HG03432 (cell line): Measurements from ENCODE around the gene SPECC1L.
A peak's percentile ranks its signal among the peaks of the same experiment; 100 is the strongest.

ENCODE experiments used
- ATAC-seq: cut with Tn5 transposase; IDR thresholded peaks from one replicate; pipeline ENCODE4 v1.9.1; 2021; ENCODE audit warnings: mild to moderate bottlenecking, moderate library complexity; ENCODE audit not compliant: unreplicated experiment

Gene SPECC1L

DNA sequence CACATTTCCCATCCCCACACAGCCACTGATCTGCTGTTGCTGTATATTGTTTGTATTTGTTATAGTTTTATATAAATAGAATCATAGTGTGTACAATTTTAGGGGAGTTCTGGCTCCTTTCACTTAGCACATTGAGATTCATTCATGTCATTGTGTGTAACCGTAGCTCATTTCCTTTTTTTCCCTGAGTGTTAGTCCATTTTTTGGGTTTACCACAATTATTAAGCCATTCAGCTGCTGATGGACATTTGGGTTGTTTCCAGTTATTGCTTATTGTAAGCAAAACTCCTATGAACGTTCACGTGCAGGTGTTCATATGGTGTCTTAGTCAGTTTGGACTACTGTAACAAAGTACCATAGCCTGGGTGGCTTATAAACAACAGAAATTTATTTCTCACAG is 123.2 kb downstream of the SPECC1L start:
- no peak for ATAC-seq

DNA sequence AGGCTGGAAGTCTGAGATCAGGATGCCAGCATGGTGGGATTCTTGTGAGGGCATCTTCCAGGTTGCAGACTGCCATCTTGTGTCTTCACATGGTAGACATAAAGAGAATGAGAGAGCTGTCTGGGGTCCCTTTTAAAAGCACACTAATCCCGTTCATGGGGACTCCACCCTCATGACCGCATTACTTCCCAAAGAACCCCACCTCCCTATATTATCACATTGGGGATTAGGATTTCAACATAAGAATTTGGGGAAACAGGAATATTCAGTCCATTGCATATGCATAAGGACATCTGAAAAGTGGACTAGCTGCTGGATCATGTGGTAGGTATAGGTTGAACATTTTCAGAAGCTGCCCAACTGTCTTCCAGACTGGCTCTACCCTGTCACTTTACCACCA is 123.6 kb downstream of the SPECC1L start:
- ATAC-seq: no peak

DNA sequence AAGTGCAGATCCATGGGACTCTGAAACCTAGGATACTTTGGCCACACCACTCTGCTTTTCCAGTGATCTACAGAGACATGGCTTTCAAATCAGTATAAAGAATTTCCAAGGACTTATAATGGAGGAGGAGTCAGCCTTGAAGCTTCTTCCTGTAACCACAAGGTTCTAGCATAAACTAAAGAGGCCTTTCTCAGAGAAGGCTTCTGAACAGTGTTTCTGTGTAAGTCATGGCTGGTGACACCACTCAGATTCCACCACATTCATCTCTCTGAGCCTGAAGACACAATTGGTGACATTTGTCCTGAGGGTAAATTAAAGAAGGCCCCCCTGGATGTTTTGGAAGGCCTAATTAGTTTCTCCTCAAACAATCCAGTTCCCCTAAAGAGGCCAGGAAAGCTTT is 127.8 kb downstream of the SPECC1L start:
- ATAC-seq: no peak

DNA sequence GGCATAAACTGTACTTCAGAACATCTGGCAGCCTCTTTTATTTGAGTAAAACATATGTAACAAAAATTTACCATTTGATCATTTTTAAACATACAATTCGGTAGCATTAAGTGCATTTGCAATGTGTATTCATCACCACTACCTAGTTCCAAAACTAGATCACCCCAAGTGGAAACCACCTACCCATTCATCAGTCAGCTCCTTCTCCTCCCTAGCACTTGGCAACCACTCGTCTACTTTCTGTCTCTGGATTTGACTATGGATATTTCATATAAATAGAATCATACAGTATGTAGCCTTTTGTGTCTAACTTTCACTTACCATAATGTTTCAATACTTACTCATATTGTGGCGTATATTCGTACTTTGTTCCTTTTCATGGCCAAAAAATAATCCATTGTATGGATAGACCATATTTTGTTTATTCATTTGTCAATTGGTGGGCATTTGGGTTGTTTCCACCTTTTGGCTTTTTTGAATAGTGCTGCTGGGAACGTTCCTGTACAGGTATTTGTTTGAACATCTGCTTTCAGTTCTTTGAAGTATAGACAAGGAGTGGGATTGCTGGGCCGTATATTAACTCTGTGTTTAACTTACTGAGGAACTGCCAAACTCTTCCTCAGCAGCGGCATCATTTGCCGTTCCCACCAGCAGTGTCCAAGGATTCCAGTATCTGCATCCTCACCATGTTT is 129.5 kb downstream of the SPECC1L start:
- peak; percentile 14 for ATAC-seq

DNA sequence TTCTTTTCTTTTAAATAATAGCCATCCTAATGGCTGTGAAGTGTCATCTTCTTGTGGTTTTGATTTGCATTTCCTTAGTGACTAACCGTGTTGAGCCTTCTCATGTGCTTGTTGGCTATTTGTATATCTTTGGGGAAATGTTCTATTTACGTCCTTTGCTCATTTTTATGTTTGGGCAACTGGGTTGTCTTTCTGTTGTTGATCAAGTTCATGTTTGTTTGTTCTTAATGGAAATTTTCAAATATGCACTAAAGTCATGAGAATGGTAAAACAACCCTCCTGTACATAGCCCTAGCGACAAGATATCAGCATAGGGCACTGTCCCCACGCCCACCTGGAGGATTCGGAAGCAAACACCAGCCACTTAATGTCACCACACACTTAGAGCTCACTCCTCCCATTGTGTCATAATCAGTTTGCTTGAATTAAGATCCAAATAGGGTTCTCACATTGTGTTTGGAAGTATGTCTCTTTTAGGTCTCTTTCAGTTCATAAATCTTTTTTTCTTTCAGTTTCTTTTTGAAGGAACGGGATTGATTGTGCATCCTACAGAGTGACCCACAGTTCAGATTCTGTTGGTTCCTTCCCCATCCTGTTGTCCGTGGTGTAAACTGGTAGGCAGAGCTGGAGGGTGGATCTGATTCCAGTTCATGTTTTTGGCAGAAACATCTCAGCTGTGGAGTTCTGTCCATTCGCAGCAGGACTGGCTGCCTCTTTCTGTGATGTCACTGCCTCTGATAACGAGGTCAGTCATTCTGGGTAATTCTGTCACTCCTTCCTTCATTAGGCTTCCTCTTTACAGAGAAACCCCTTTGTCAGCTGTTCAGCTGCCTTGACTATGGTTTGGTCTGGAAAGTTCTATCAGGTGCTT is 130.3 kb downstream of the SPECC1L start:
- peak; percentile 50 for ATAC-seq

DNA sequence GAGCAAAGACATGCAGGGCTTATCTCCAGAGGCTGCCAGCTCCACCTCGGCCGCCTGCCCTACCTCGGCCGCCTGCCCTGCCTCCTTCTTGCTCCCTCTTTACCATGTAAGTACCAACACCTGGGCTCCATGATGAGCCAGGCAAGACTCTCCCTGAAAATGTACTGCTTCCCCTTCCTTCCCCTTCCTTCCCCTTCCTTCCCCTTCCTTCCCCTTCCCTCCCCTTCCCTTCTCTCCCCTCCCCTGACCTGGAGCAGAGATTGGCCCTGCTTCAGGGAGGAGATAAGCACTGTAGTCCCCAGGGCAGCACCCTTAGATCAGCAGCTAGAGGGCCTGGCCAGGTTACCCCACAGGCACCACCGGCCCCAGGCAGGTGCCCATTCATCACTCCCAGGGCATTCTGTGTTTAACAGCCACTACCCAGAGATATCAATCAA is 131.3 kb downstream of the SPECC1L start:
- ATAC-seq: no peak

DNA sequence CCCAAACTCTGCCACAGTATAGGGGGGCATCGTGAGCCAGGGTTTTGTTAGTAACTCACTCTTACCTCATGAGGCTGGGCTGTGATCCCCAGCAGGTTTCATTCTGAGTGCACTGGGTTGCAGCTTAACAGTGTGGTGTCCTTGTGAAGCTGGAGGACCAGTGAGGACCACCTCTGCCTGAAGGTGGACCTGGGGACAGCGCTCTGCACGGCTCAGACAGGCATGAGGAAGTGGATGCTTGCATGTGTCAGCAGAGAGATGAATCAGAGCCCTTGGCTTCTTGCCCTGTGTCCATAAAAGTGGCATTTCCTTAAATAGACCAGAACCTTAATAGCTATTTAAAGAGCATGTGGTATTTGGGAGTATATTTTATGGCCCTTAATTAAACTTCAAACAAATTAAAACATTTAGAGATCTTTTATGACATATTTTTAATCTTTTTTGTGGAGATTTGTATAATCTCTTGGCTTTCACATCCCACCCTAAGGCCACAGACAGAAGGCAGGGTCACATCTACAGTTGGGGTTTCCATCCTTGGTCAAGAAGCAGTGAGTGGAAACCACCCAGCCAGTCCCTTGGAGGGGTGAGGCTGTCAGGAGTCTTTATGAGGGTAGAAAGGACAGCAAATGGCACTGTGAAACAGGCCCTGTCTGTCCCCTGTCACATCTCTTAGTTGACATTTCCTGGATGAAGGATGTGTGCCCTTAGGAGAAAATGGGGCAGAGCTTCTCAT is 132.0 kb downstream of the SPECC1L start:
- peak; percentile 37 for ATAC-seq

DNA sequence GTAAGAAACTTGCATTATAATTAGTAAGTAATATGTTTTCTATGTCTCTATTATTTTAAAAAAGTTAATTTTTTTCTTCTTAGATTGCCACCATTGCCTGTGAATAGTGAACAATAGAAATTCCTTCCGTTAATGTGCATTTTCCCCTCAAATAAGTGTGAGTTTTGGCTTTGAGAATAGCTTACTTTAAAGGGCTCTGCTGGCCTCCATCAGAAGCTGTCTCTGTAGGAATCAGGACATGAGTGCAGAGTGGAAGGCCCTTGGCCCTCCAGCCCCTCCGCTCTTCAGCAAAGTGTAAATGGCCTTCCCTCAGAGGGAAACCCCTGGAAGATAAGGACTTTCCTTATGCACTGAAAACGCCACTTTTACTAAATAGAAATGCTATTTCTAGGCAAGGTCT is 132.7 kb downstream of the SPECC1L start:
- ATAC-seq: no peak

DNA sequence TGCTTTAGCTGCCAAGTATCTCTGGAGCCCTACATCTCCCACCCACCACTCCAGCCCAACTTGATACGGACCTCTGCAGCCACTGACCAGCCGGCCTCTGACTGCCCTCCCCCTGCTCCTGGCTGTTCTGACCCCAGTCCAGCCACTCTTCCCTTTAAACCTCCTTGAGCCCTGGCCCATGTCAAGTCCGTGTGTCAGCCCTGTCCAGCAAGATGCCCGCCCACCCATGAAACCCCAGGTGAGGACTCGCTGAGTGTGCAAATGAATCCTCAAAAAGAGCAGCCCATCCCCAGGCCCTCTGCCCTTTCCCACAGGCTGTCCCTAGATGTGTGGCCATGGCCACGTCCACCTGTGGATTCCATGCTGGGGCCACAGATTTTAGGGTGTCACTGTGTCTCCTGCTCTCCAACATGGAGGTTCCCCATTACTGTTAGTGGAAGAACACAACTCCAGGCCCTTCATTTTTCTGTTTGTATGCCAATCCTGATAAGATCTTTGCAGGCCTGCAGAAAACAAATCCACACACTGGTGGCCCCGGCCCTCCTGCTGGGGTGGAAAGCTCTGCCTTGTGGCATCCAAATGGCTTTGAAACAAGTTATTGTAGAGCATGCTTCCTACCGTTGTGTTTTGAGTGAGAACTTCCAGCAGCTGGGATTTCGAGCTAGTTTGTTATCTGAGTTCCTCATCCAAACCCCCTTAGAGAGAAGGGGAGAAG is 134.1 kb downstream of the SPECC1L start:
- no peak for ATAC-seq

DNA sequence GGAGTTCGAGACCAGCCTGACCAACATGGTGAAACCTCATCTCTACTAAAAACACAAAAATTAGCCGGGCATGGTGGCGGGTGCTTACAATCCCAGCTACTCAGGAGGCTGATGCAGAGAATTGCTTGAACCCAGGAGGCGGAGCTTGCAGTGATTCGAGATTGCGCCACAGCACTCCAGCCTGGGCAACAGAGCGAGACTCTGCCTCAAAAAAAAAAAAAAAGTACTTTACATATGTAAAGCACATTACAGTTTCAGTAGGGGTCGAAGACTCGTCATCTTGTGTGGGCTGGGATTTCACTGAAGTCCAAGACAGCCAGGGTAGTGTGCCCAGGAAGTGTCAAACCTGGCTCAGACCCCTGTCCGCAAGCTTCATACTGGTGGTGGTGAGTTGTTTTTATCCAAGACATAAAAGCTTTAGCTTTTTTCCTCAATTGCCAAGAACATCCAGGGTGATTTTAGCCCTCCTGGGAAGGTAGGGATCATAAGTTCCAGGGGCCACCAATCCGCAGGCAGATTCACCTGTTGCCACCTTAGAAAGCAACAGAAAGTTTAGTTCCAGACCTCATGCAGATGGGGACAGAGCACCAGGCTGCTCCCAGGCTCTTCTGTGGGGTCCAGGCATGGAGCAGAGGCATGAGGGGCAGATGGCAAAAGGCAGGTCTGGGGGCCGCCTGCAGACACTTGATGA is 135.1 kb downstream of the SPECC1L start:
- ATAC-seq: no peak

DNA sequence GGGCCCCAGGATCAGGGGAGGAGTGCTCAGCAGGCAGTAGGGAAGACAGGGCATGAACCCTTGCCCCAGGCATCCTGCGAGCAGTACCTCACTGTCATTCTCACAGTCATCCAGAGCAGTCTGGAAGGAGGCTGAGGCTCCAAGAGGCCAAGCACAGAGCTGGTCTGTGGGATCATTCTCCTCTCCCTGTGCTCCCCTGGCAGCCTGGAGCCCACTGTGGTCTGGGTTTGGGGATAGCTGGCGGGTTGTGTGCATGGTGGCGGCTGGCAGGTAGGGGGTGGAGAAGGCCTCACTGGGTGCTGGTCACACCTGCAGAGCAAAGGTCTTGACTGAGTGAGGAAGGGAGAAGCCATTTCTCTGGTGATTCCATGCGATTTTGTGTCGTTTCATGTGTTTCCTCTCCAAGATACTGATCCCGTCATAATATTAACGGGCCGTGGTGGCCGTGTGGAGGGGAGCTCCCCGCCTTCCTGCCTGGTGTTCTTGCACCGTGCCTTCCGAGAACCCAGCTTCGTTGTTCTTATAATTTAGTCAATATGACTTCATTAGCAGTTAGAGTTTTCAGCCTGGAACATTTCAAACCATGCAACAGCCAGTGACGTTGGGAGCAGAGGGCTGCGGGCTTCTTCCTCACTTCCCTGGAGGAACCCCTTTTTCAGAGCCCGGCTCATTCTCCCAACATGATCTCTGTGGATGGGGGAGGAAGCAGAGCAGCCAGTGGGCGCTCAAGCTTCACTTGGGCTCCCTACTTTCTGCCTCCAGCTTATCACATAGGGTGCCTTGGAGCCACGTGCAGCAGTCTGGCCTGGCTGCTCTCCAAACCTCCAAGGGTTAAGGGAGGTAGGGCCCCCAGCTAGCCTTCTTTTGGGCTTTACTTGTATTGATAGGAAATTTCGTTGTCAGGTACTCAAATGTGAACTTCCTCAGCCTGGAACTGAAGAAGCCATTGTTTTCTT is 136.0 kb downstream of the SPECC1L start:
- ATAC-seq: no peak

DNA sequence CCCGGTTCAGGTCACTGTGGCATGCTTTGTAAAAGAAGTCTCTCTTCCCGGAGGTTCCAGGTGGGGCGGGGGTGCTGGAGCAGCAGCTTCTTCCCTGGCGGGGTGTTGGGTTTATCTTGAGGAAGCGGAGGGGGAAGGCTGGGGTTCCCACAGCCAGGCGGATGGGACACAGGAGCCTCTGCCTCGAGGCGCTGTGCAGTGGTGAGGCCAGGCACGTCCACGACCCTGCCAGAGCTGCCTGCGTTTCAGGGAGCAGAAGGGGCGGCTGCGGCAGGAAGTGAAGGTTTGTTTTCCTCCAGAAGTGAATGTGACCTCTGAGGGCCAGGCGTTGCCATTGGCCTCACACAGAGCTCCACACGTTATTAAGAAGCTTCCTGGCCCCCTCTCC is 136.6 kb downstream of the SPECC1L start:
- ATAC-seq: no peak

DNA sequence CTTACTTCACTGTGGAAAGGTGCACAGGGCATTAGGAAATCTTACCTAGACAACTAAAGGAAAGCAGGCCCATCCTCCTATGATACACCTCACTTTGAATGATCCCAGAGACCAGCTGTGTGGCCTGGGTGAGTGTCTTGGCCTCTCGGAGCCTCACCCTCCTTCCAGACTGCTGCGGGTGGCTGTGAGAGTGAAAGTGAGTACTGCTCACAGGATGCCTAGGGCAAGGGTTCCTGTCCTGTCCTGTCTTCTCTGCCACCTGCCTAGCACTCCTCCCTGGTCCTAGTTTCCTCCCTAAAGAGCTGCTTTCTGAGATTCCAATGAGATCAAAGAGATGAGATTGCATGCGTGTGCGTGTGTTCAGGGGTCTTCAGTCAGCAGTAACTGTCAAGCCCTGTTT is 137.3 kb downstream of the SPECC1L start:
- ATAC-seq: no peak

DNA sequence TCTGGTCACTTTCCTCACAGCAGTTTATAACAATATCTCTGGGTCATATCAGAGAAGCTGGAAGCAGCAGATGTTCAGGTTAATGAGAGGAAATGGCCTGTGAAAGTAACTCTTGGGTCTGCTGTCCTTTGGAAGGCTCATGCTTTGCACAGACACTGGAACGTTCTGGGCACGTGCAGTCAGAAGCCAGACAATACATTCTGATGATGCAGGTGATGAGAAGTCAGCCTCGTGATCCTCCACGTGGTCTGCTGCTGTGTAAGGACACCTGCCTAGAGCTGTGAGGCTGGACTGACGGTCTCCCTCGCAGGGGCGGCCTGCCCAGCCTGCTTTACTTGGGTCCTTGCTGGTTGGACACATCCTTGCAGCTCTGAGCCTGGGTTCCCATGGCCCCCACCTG is 138.0 kb downstream of the SPECC1L start:
- ATAC-seq: no peak

DNA sequence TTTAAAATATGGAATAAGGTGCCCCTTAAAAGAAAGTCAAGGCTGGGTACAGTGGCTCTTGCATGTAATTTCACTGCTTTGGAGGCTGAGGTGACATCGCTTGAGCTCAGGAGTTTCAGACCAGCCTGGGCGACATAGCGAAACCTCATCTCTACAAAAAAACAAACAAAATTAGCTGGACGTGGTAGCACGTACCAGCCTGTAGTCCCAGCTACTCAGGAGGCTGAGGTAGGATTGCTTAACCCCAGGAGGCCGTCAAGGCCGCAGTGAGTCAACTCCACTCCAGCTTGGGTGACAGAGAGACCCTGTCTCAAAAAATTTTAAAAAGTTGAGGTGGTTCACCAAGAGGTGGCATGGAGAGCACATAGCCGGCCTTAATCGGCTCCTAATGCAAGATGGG is 139.1 kb downstream of the SPECC1L start:
- ATAC-seq: no peak

DNA sequence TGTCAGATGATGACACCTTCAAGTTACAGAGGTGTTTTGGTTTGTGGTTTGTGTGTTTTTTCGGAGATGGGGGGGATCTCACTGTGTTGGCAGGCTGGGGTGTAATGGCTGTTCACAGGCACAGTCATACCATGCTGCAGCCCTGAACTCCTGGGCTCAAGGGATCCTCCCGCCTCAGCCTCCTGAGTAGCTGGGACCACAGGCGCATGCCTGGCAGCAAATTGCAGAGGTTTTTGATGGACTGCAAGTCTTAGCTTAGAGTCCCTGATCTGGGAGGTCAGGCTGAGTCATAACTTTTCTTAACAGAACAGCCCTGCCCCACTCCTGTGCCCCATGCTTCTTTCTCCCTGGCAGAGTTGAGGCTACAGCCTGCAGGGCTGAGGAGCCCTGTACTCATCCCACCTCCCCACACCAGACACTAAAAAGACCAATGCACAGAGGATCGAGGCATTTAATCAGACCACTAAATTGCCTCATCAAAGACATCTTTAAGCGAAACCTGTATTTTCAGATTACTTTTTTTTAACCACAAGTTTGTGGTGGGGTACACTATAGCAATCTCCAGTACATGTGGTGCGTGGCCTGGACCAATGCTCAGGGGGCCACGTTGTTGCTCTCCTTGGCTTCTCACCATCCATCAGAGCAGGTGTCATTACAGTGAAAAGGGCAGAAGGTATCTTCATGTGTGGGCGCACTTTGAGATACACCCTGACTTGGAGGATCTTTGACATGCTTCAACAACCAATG is 139.7 kb downstream of the SPECC1L start:
- ATAC-seq: no peak

DNA sequence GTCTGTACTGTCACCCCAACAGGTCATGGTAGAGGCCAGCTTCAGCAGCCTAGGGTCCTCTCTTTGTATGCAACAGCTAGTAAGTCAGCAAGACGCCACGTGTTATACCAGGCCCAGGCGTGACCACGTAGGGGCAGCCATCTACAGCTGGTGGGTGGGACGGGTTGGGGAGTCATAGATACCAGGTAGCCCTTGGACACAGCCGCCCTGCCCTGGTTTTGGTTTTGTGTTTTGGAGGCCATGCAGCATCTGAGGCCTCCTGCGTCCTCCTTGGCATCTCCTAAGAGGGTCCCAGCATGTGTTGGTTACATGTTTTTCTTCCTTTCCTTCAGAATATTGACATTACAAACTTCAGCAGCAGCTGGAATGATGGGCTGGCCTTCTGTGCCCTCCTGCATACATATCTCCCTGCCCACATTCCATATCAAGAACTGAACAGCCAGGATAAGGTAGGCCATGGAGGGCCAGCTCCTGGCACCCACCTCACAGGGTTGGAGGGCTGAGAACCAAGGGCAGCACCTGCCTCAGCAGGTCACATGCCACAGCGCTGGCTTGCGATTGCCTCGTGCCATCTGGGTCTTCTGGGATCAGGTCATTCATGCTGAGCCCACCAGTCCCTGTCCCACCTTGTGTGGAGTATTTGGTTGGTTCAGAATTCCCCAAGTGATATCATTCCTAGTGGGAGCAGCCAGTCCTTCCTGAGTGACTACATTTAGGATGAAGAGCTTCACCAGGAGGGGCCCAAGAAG is 140.8 kb downstream of the SPECC1L start:
- no peak for ATAC-seq

DNA sequence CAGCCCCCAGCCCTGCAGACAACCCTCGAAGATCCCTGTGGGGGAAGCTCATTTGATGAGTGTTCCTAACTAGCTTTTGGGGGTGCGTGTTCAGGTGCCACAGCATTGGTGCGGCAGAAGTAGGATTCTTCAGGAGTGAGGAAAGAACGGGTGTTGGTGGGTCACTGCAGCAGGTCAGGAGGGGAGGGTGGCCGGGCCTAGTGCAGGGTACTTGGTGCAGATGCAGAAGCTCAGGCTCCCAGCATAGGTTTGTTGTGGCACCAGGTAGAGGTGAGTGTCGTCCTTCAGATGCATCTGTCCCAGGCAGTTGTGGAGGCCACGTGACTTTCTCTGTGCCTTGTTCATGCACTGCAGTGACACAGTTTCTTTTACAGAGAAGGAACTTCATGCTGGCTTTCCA is 141.6 kb downstream of the SPECC1L start:
- ATAC-seq: no peak
